ENCODE results near the gene SPSB3. TPM values are rescaled to one million over a fixed set of nuclear protein-coding genes. Genes with fewer than 3 reads are reported as not detected.
A peak's percentile ranks its signal among the peaks of the same experiment; 100 is the strongest.

The SPSB3 gene
- total RNA-seq, 2 donors from 2014 or later = 28.0 to 28.1 TPM

DNA sequence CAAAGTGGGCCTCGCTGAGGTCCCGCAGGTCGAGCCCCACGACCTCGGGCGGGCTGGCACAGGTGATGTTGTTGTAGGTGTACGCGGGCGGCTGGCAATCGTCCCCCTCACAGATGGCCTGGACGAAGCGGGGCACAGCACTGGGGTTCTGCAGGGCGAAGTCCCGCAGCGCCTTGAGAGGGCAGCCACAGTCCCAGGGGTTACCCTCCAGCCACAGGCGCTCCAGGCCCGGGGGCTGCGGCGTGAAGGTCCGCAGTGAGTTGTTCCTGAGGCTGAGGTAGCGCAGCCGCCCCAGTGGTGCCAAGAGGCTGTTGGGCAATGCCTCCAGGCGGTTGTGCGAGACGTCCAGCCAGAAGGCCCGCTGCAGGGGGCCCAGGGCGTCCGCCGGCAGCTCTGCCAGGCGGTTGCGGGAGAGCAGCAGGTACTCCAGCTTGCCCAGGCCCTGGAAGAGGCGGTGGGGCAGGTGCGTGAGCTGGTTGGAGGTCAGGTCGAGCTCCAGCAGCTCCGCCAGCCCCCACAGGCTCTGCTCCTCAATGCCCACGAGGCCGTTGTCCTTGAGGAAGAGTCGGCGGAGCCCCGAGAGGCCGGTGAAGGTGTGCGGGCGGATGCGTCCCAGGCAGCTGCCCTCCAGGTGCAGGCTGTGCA is 8.4 kb upstream of the SPSB3 start:
- TF ChIP-seq, protein P1, sequence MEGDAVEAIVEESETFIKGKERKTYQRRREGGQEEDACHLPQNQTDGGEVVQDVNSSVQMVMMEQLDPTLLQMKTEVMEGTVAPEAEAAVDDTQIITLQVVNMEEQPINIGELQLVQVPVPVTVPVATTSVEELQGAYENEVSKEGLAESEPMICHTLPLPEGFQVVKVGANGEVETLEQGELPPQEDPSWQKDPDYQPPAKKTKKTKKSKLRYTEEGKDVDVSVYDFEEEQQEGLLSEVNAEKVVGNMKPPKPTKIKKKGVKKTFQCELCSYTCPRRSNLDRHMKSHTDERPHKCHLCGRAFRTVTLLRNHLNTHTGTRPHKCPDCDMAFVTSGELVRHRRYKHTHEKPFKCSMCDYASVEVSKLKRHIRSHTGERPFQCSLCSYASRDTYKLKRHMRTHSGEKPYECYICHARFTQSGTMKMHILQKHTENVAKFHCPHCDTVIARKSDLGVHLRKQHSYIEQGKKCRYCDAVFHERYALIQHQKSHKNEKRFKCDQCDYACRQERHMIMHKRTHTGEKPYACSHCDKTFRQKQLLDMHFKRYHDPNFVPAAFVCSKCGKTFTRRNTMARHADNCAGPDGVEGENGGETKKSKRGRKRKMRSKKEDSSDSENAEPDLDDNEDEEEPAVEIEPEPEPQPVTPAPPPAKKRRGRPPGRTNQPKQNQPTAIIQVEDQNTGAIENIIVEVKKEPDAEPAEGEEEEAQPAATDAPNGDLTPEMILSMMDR (conservative IDR thresholded peaks at IDR 0.05) = no peak
- H3K36me3 Mint-ChIP-seq (ENCODE audit: low read depth) = peaks cover 11% of the 10 kb centered on the region
- peak; percentile 39 for DNase-seq
- Histone ChIP-seq H3K9me3 (ENCODE audit: control insufficient read depth, low read length) (no peaks in the 10 kb centered on the region), H3K4me1 (ENCODE audit: control insufficient read depth, insufficient read depth, low read length) (no peaks in the 10 kb centered on the region), H3K4me3 (ENCODE audit: low read length) (no peak overlapping the region), H3K27ac (ENCODE audit: low read depth, low read length) (no peak overlapping the region), H3K9ac (ENCODE audit: extremely low read depth, low read length, poor library complexity, severe bottlenecking) (no peak overlapping the region), H3K36me3 (ENCODE audit: control insufficient read depth, insufficient read depth, low read length) (peaks cover 2% of the 10 kb centered on the region), H3K27me3 (ENCODE audit: control insufficient read depth, insufficient read depth, low read length, poor library complexity, severe bottlenecking) (no peaks in the 10 kb centered on the region)
- H3K27ac Mint-ChIP-seq = no peak overlapping the region
- H3K4me3 Mint-ChIP-seq = no peak overlapping the region
- H3K4me1 Mint-ChIP-seq = no peaks in the 10 kb centered on the region
- H3K27me3 Mint-ChIP-seq (ENCODE audit: insufficient read depth) = no peaks in the 10 kb centered on the region
- H3K9me3 Mint-ChIP-seq = no peaks in the 10 kb centered on the region
- 95 to 97% methylated on average over 42 to 44 of the region's 44 CpGs for WGBS, 2 experiments (ENCODE audit: insufficient coverage in 1 of 2, insufficient read length in 1 of 2)

DNA sequence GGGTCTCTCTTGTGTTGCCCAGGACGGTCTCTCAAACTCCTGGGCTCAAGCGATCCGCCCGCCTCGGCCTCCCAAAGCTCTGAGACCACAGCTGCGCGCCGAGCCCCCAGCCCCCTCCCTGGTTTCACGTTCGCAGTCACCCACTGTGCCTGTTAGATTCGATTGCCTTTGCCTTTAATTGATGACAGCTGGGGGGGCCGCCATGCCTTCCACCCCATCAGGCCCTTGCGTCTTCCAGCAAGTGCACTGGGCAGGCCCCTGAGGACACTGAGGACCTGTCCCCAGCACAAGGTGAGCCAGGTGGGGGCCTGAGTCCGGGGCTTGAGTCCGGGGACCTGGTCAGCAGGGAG is 7.9 kb upstream of the SPSB3 start:
- Mint-ChIP-seq H3K4me3 (no peak overlapping the region), H3K4me1 (no peaks in the 10 kb centered on the region), H3K36me3 (ENCODE audit: low read depth) (peaks cover 11% of the 10 kb centered on the region), H3K27ac (no peak overlapping the region), H3K9me3 (no peaks in the 10 kb centered on the region), H3K27me3 (ENCODE audit: insufficient read depth) (no peaks in the 10 kb centered on the region)
- Histone ChIP-seq H3K27me3 (ENCODE audit: control insufficient read depth, insufficient read depth, low read length, poor library complexity, severe bottlenecking) (no peaks in the 10 kb centered on the region), H3K9ac (ENCODE audit: extremely low read depth, low read length, poor library complexity, severe bottlenecking) (no peak overlapping the region), H3K36me3 (ENCODE audit: control insufficient read depth, insufficient read depth, low read length) (peaks cover 4% of the 10 kb centered on the region), H3K4me1 (ENCODE audit: control insufficient read depth, insufficient read depth, low read length) (no peaks in the 10 kb centered on the region), H3K27ac (ENCODE audit: low read depth, low read length) (no peak overlapping the region), H3K4me3 (ENCODE audit: low read length) (no peak overlapping the region), H3K9me3 (ENCODE audit: control insufficient read depth, low read length) (no peaks in the 10 kb centered on the region)
- TF ChIP-seq, protein P1 (conservative IDR thresholded peaks at IDR 0.05) = no peak
- WGBS, 2 experiments (ENCODE audit: insufficient coverage in 1 of 2, insufficient read length in 1 of 2) = 92 to 94% methylated on average over 10 to 15 of the region's 15 CpGs
- no peak for DNase-seq

DNA sequence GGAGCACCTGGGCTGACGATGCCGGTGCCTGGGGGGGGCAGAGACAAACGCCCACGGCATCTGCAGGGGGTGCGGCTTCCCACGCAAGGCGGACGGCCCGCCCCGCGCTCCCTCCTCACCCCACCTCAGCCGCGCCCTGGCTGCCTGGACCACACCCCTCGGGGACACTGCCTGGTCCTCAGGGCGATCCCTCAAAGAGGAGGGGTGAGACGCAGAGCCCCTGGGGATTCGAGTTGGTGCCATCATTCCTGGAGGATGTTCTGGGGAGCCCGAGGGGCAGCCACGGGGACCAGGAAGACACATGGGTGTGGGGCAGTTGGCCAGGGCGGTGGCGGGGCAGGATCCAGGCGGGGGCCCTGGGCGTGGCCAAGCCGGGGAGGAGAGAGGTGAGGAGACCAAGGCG is 7.3 kb upstream of the SPSB3 start:
- peak; percentile 38 for DNase-seq
- no peak overlapping the region for H3K27ac Mint-ChIP-seq

More for the DNA sequence above, 7.3 kb upstream of the SPSB3 start:
- Histone ChIP-seq H3K27ac (ENCODE audit: low read depth, low read length) (no peak overlapping the region), H3K4me3 (ENCODE audit: low read length) (no peak overlapping the region), H3K9me3 (ENCODE audit: control insufficient read depth, low read length) (no peaks in the 10 kb centered on the region), H3K4me1 (ENCODE audit: control insufficient read depth, insufficient read depth, low read length) (no peaks in the 10 kb centered on the region), H3K27me3 (ENCODE audit: control insufficient read depth, insufficient read depth, low read length, poor library complexity, severe bottlenecking) (no peaks in the 10 kb centered on the region), H3K36me3 (ENCODE audit: control insufficient read depth, insufficient read depth, low read length) (peaks cover 4% of the 10 kb centered on the region), H3K9ac (ENCODE audit: extremely low read depth, low read length, poor library complexity, severe bottlenecking) (no peak overlapping the region)
- Mint-ChIP-seq H3K4me1 (no peaks in the 10 kb centered on the region), H3K4me3 (no peak overlapping the region), H3K9me3 (no peaks in the 10 kb centered on the region), H3K27me3 (ENCODE audit: insufficient read depth) (no peaks in the 10 kb centered on the region), H3K36me3 (ENCODE audit: low read depth) (peaks cover 13% of the 10 kb centered on the region)
- 90 to 95% methylated on average over 9 to 25 of the region's 25 CpGs for WGBS, 2 experiments (ENCODE audit: insufficient coverage in 1 of 2, insufficient read length in 1 of 2)
- TF ChIP-seq, protein P1 (conservative IDR thresholded peaks at IDR 0.05) = no peak

Data from endodermal cell (in vitro differentiated cells).